Activated CD8-positive, alpha-beta memory T cell treated with anti-CD3 and anti-CD28 coated beads for 36 hours (primary cell): Measurements from ENCODE around the gene TRIM31. TPM values are rescaled to one million over a fixed set of nuclear protein-coding genes. Genes with fewer than 3 reads are reported as not detected.

ENCODE experiments used
- CTCF ChIA-PET: fragments of 350-600 bp; sonication (Branson Sonifier 250); formaldehyde crosslinking; loops from one replicate; lab custom pipeline; 2021; ENCODE audit warnings: antibody characterized with exemption; lab: Charles Lee
- POLR2A ChIA-PET: fragments of 350-600 bp; sonication (Branson Sonifier 250); formaldehyde crosslinking; loops from one replicate; lab custom pipeline; 2021; ENCODE audit warnings: antibody characterized with exemption; lab: Charles Lee
- total RNA-seq, 2 experiments: library from RNA; stranded (reverse); gene quantifications; one replicate each; pipeline ENCODE4 v1.2.3, GENCODE V29; 2021

The TRIM31 gene
- total RNA-seq, 2 experiments from 2014 or later: not detected

GRCh38 chr6:30067460-30068139 lies 45.3 kb downstream of the TRIM31 start:
- ChIA-PET CTCF (no interaction called here), POLR2A (no interaction called here)

- ChIA-PET POLR2A (no interaction called here), CTCF (interaction anchor here (1.1 to 1.2 kb wide), 2 partner anchors 29 to 38 kb away, joined by 4 read pairs; no protein-coding TSS in a partner anchor)
These were observed 46.1 kb downstream of the TRIM31 start, which contains the start of gene PPP1R11 for GRCh38 chr6:30066577-30067459. Gene PPP1R11 (plus strand): TSS chr6:30067198. CDS start chr6:30067411, 213 bp downstream.

- ChIA-PET POLR2A (no interaction called here), CTCF (interaction anchor here (1.1 to 1.2 kb wide), 2 partner anchors 30 to 38 kb away, joined by 4 read pairs; no protein-coding TSS in a partner anchor)
These were observed 46.8 kb downstream of the TRIM31 start for GRCh38 chr6:30066082-30066481.

GRCh38 chr6:30063315-30063714 lies 49.6 kb downstream of the TRIM31 start:
- ChIA-PET POLR2A (no interaction called here), CTCF (no interaction called here)

- ChIA-PET POLR2A (interaction anchor here (0.6 to 0.7 kb wide), 3 partner anchors 70 to 412 kb away, joined by 4 to 6 read pairs (median 5); no protein-coding TSS in a partner anchor), CTCF (interaction anchor here (0.7 kb wide), 1 partner anchor 69 kb away, joined by 3 read pairs; no protein-coding TSS in a partner anchor)
These were observed 50.3 kb downstream of the TRIM31 start for GRCh38 chr6:30062471-30063178.

GRCh38 chr6:30061858-30062458 lies 50.9 kb downstream of the TRIM31 start:
- ChIA-PET CTCF (interaction anchor here (0.7 kb wide), 1 partner anchor 69 kb away, joined by 3 read pairs; no protein-coding TSS in a partner anchor), POLR2A (no interaction called here)

GRCh38 chr6:30061092-30061857 lies 51.6 kb downstream of the TRIM31 start, which contains the start of gene POLR1H:
Gene POLR1H (plus strand): TSS chr6:30061265. CDS start chr6:30061525, 260 bp downstream.
- ChIA-PET POLR2A (interaction anchor here (1.0 to 1.7 kb wide), 2 partner anchors 96 to 312 kb away, joined by 3 to 6 read pairs; no protein-coding TSS in a partner anchor), CTCF (interaction anchor here (1.0 to 1.1 kb wide), 3 partner anchors 41 to 93 kb away, joined by 3 to 4 read pairs (median 3); no protein-coding TSS in a partner anchor)

- CTCF ChIA-PET: interaction anchor here (1.0 to 1.1 kb wide), 3 partner anchors 41 to 92 kb away, joined by 3 to 4 read pairs (median 3); no protein-coding TSS in a partner anchor
- POLR2A ChIA-PET: interaction anchor here (1.0 to 1.7 kb wide), 2 partner anchors 96 to 311 kb away, joined by 3 to 6 read pairs; no protein-coding TSS in a partner anchor
These were observed 52.2 kb downstream of the TRIM31 start for GRCh38 chr6:30060606-30061091.

- ChIA-PET POLR2A (no interaction called here), CTCF (no interaction called here)
These were observed 57.4 kb downstream of the TRIM31 start for GRCh38 chr6:30055513-30055912.

- CTCF ChIA-PET: no interaction called here
- POLR2A ChIA-PET: no interaction called here
These were observed 59.2 kb downstream of the TRIM31 start for GRCh38 chr6:30053682-30054081.

Other genes starting within 250 kb of the TRIM31 start
- 1,000 to 10,000 TPM; 1,039 to 1,049 TPM for gene HLA-A, start 170.6 kb downstream of the TRIM31 start, total RNA-seq
- 10 to 100 TPM; 49.6 to 52.7 TPM for gene POLR1H, start 51.8 kb downstream of the TRIM31 start, total RNA-seq
- gene PPP1R11, start 45.9 kb downstream of the TRIM31 start, total RNA-seq: 10 to 100 TPM; 55.8 to 58.8 TPM
- gene RNF39, start 37.3 kb downstream of the TRIM31 start, total RNA-seq: not detected
- gene TRIM40, start 23.1 kb upstream of the TRIM31 start, total RNA-seq: not detected
- not detected for gene TRIM10, start 48.1 kb upstream of the TRIM31 start, total RNA-seq
- gene TRIM15, start 50.5 kb upstream of the TRIM31 start, total RNA-seq: not detected
- 10 to 100 TPM; 77.0 to 86.9 TPM for gene TRIM26, start 100.3 kb upstream of the TRIM31 start, total RNA-seq
- 10 to 100 TPM; 18.6 to 20.6 TPM for gene TRIM39, start 213.8 kb upstream of the TRIM31 start, total RNA-seq
- 10 to 100 TPM; 38.2 to 42.3 TPM for gene RPP21, start 232.1 kb upstream of the TRIM31 start, total RNA-seq